HG03139 (cell line): ENCODE results near the gene PDE6H.

Experiments
- ATAC-seq: cut with Tn5 transposase; IDR thresholded peaks from one replicate; pipeline ENCODE4 v1.9.1; 2021; ENCODE audit not compliant: unreplicated experiment

PDE6H gene

DNA sequence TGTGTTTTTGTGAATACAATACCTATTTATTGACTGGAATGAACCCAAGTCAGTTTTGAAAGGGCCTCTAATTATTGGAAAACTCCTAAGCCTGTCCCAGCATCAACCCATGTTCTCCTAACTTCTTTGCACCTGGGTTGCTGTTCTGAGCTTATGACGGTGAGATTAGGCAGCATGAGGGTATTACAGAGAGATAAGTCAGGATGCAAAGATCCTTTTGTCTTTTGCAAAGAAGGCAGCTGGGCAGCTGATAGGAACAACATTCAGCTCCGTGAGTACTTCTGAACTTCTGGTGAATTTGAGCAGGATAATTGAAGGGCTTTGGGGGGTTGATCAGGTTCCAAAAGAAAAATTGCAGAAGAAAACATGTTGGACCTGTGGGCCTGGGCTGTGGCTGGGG lies at the start of gene PDE6H:
TSS of gene PDE6H (plus strand) at position 227 of the 400 bp plus-strand sequence. CDS start 4,971 bp downstream, outside the sequence.
- no peak for ATAC-seq

GRCh38 chr12:14923944-14924343 lies 48.9 kb upstream of the PDE6H start:
- no peak for ATAC-seq

DNA sequence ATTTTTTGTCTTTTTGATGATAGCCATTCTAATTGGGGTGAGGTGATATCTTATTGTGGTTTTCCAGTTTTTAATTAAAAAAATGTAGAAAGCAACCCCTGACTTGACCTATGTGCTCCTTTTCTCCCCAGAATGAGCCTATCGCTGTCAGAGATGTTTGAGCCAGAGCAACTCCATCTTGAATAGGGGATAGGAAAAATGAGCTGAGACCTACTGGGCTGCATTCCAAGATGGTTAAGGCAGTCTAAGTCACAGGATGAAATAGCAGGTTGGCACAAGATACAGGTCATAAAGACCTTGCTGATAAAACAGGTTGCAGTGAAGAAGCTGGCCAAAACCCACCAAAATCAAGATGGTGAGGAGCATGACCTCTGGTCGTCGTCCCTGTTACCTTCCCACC lies 48.3 kb upstream of the PDE6H start:
- no peak for ATAC-seq

DNA sequence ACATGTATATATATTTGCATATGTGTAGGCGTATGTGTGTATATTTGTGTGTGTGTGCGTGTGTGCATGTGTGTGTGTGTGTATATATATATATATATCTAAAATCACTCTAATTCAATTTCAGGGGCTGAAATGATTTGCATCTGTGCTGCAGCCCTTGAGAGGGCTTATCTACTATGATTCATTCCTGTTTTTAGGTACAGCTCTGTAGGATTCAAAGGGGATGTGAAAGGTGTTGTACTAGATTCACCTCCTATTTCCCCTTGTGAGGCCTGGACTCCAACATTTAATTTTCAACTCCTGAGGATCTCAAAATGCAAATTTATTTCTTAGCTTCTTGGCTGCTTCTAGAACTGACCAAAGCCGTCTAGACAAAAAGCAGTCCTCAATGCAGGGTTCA lies 45.6 kb upstream of the PDE6H start:
- ATAC-seq, result no peak

- no peak for ATAC-seq
Observed at GRCh38 chr12:14928931-14929330, 43.9 kb upstream of the PDE6H start.

DNA sequence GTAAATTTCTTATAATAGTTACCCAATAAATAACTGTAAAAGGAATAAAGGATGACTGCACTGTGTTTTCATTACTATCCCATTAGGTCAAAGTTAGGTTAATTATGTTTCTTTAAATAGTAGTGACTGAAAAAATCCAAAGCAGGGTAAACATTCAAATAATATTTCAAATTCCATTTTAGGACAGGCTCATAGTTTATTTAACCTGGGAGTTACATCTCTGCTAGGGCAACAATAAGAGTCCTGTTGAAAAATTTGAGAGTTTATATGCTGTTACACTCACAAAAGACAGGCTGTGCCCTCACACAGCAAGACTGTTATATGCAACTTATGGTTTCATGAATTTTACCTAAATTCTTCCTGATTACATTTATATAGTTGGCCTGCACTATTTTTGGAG lies 42.5 kb upstream of the PDE6H start:
- ATAC-seq, result no peak

GRCh38 chr12:14931359-14931758 lies 41.5 kb upstream of the PDE6H start:
- no peak for ATAC-seq

GRCh38 chr12:14931791-14932560 lies 40.9 kb upstream of the PDE6H start:
- ATAC-seq, result no peak

- ATAC-seq, result no peak
Observed at GRCh38 chr12:14934511-14934910, 38.3 kb upstream of the PDE6H start.

DNA sequence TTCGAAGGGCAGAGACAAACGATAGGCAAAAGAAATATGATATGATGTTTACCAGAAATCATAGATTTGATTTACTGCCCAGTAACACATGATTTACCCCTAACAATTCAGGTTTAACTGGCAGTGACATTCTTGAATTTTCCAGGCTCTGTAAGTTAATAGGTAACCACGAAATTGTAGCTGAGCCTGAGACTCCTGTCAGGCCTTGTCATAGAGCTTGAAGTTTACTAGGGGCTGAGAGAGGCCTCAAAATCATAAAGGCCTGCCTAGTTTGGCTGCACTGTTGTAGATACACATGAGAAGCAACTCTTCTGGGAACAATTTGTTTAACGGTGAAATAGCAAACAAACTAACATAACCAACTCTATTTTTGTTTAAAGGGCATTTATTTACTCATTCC lies 37.8 kb upstream of the PDE6H start:
- no peak for ATAC-seq

- no peak for ATAC-seq
Observed at GRCh38 chr12:14936224-14936861, 36.5 kb upstream of the PDE6H start.

DNA sequence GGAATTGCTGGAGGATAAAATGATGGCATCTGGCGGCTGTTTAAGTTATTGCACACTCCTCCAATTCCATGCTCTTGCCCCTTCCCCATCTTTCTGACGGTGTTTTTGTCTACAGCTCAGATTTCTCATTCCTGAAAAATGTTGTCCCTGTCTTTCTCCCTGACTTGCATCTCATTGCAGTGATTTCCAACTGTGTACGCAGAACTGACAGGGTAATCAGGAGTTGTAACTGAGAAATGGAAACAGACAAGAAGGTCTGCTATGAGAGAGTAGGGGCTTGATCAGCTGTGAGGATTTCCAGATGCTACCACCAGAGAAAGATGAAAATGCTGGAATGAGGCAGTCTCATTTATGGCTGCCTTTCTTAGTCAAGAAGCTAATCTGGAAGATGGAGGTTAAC lies 35.8 kb upstream of the PDE6H start:
- ATAC-seq, result no peak

DNA sequence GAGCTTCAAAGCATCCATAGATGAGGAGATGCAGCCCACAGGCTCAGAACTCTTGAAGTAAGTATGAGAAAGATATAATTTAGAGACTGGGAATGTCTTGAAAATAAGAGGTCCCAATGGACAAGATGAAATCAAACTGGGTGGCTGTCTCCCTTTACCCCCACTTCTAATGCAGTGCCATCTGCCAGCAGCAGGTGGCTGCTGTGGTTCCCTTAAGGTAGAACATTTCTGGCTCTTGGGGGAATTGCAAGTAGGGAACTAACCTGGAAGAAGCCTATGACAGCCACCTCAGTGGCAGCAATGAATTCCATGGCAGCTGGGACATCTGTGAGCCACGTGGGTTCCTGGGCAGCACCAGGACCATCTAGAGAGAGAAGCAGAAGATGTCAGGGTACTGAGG lies 35.2 kb upstream of the PDE6H start:
- ATAC-seq, result no peak

GRCh38 chr12:14938301-14938700 lies 34.5 kb upstream of the PDE6H start, which contains the start of gene ERP27:
TSS of gene ERP27 (minus strand) at chr12:14938537. CDS start at chr12:14938508, 29 bp downstream.
- ATAC-seq, result no peak

GRCh38 chr12:14941369-14941768 lies 31.5 kb upstream of the PDE6H start:
- no peak for ATAC-seq

GRCh38 chr12:14942196-14942931 lies 30.5 kb upstream of the PDE6H start:
- ATAC-seq, result no peak

GRCh38 chr12:14946162-14946561 lies 26.7 kb upstream of the PDE6H start:
- no peak for ATAC-seq

GRCh38 chr12:14946861-14947260 lies 26.0 kb upstream of the PDE6H start:
- no peak for ATAC-seq

GRCh38 chr12:14948672-14949071 lies 24.2 kb upstream of the PDE6H start:
- ATAC-seq, result peak; percentile 95

GRCh38 chr12:14949631-14950030 lies 23.2 kb upstream of the PDE6H start:
- ATAC-seq, result no peak

DNA sequence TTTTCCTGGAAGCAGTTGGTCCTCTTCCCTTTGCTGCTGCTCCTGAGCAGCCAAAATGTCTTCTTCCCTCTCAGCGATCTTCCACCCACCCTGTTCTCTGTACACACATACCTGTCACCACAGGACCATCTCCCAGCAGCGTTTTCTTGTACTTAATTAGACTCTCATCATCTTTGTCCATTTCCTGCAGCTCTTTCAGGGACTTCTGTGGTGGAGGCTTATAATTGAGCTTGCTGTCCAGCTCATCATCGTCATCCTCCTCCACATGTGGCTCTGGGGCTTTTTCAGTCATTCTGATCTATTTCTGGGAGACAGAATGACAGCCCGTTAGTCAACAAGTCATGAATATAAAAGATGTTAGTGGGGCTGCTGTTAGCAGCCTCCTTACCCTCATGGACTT lies 22.4 kb upstream of the PDE6H start:
- no peak for ATAC-seq
